HG02973 (cell line): Measurements from ENCODE around the gene CGB1.
"Not testable (repeated sequence)": the region's sequence is repeated elsewhere in the genome, so short reads cannot be mapped to it uniquely, and the experiment has no call there.

Source experiments
- ATAC-seq: cut with Tn5 transposase; IDR thresholded peaks from one replicate; pipeline ENCODE4 v1.9.1; 2021; ENCODE audit warnings: moderate library complexity; ENCODE audit not compliant: unreplicated experiment

CGB1 gene

GRCh38 chr19:49024233-49024632 is 12.5 kb downstream of the CGB1 start, which contains the start of gene CGB3:
CGB3 (minus strand) TSS chr19:49024333; CDS start chr19:49023971, 362 bp downstream.
- not testable (repeated sequence) for ATAC-seq

GRCh38 chr19:49022116-49022515 is 14.6 kb downstream of the CGB1 start:
- no peak for ATAC-seq

DNA sequence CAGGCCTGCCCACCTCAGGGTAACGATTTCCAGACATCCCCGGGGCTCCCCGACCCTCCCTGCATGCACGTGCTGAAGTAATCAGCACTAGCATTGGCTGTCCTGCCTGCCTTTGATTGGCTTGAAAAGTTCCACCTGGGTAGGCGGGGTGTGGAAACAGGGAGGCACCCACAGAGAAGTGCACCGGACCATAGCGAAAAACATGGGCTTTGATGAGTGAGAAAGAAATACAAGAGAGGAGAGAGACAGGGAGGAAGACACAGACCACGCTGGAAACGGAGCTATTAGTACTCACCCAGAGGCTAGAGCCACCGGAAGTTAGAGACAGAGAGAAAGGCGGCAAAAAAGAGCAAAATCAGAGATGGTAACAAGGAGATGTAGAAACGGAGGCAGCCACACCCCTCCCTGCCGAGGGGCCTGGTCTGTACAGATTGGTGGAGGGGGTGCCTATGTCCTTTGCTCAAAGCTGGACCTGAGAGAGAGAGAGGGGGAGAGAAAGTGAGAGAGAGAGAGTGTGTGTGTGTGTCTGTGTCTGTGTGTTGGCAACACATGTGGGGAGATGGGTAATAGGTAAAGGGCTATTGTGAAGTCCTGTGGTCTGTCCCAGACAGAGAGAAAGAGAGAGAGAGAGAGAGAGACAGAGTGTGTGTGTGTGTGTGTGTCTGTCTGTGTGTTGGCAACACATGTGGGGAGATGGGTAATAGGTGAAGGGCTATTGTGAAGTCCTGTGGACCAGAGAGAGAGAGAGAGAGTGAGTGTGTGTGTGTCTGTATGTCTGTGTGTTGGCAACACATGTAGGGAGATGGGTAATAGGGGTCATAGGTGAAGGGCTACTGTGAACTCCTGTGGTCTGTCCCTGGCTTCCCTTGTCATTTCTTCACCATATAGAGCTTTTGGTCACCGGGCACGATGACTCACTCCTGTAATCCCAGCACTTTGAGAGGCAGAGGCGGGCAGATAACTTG is 15.5 kb downstream of the CGB1 start:
- no peak for ATAC-seq

- ATAC-seq: no peak
Observed at GRCh38 chr19:49020342-49020741, 16.4 kb downstream of the CGB1 start.

GRCh38 chr19:49019242-49019932 is 17.3 kb downstream of the CGB1 start:
- ATAC-seq: no peak

DNA sequence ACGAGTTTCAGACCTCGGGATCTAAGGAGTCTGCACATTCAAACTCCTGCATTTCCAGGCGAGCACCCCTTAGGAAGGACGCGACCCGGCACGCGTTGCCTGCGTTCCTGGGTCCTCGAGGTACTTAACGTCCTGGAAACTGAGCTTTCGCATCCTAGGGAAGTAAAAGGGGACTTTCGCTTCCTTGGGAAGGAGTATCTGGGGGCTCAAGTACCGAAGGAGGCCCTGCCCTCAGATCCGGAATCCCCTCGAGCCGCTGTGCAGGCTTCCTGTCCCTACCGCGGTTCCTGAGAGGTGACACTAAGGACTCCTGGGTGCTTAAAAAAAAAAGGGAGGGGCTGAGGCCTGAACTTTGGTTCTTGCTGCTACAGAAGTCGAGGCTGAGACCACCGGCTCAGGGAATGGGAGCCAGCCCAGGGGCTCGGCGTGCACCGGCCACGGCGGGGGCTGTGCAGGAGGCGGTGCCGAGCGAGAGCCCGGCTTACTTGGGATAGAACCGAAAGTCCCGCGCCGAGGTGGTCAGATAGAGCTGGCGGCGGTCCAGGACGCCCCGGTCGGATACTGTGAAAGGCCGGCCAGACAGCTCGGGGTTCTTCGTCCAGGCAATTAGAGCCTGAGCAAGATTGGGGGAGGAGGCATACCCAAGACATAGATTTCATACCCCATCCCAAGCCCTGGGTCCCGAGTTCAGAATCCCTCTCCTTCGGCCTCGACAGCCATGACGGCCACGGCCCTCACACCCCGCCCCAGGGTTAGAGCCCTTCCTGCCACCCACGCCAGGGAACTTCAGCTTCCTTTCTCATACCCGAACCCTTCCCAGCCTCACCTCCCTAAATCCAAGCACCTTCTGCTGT is 18.1 kb downstream of the CGB1 start:
- not testable (repeated sequence) for ATAC-seq

DNA sequence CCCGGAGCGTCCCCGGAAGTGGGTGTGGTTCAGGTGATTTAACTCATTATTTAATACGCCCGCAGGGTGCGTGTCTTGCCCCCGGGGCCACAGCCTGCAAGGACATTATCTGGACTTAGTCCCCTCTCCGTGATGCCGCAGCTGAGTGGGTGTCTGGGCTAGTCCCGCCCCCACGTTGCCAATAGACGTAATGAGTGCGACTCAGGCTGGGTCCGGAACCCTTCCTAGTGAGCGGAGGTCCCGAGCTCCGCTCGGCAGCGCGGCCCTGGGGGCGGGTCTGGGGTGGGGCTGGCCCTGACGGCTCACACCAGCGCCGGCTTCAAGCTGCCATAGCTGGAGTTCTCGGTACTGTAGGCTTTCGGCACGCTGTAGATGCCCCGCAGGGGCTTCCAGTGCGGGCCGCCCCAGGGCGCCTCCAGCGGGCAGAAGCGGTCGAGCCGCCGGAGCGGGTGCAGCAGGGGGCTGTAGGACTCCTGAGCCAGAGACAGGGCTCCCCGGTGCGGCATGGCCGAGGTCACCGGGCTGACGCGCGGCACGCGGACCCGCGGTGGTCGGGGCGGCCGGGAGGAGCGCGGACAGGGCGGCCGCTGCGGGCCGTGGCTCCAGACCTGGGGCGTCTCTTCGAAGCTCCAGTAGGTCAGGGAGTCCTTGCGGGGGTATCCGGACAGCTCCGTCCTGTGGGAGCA is 18.9 kb downstream of the CGB1 start:
- no peak for ATAC-seq

GRCh38 chr19:49017041-49017665 is 19.5 kb downstream of the CGB1 start, which contains the start of gene LHB:
LHB (minus strand) TSS chr19:49017091; CDS start chr19:49017081, 10 bp downstream.
- no peak for ATAC-seq

DNA sequence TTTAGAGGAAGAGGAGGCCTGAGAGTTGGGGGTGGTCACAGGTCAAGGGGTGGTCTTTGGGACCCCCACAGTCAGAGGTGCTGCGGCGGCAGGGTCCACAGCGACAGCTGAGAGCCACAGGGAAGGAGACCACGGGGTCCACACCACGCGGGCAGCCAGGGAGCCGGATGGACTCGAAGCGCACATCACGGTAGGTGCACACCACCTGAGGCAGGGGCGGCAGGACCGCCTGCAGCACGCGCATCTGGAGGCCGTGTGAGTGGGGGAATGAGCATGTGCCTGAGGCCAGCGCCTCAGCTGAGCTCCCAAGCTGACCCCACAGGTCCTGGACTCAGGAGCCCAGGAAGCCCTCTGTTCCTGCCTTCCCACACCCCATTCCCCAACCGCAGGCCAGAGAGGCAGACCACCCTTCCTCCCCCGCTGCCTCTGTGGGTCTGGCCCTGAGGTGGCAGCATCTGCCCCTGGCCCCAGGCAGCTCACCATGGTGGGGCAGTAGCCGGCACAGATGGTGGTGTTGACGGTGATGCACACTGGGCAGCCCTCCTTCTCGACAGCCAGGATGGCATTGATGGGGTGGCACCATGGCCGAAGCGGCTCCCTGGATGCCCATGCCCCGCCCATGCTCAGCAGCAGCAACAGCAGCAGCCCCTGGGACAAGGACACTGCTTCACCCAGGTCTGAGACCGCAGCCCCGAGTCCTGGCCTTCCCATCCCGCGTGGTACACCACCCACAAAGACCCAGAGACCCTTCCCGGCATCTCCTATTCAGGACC is 20.4 kb downstream of the CGB1 start:
- no peak for ATAC-seq

DNA sequence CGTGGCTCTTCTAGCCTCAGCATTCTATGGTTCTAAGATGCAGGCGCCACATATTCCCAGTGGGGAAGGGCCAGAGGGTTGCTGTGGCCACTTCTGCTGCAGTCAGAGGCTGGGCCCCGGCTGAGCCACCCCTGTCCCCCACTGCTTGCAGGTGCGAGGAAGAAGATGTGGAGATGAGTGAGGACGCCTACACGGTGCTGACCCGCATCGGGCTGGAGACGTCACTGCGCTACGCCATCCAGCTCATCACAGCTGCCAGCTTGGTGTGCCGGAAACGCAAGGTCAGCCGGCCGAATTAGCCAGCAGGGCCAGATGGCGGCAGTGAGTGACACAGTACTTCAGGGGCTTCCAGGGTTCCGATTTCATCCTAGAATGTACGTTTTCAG is 21.8 kb downstream of the CGB1 start:
- ATAC-seq: no peak

DNA sequence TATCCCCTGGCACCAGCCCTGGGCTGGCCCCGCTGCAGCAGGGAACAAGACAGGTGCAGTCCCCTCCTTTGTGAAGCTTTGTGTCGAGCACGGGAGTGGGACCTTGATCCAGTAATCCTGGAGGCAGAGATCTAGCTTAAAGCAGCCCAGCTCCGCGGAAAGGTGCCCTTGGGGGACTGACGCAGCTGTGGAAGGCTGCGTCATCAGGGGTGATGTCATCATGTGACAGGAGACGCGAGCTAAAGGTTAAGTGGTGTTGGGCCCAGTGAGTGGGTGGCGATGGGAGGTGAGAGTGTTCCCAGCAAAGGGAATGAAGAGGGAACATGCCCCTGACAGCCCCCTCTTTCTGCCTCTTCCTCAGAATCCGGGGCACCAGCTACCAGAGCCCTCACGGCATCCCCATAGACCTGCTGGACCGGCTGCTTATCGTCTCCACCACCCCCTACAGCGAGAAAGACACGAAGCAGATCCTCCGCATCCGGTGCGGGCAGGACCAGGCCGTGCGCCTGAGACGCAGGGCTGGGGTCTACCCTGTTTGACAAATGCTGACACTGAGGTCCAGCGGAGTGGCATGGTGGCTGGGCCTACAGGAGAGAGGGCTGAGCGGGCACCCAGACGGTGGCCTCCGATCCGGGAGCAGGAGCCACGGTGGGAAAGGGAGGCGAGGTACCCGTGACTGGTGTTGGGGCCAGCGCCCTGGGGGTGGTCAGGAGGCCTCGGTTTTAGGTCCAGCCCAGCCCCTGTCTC is 22.4 kb downstream of the CGB1 start:
- ATAC-seq: no peak

DNA sequence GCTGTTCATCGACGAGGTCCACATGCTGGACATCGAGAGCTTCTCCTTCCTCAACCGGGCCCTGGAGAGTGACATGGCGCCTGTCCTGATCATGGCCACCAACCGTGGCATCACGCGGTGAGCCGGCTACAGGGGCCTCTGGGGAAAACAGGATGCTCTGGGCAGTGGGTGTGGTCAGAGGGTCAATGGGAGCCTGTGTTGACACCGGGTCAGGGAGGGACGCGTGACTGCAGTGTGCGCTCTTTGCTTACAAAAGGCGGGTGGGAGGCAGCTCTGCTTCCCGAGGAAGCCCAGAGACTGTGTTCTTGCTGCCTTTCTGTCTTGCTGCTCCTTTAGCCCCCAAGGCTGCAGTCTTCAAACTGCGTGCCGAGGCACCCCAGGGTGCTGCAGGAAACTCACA is 25.5 kb downstream of the CGB1 start:
- no peak for ATAC-seq

DNA sequence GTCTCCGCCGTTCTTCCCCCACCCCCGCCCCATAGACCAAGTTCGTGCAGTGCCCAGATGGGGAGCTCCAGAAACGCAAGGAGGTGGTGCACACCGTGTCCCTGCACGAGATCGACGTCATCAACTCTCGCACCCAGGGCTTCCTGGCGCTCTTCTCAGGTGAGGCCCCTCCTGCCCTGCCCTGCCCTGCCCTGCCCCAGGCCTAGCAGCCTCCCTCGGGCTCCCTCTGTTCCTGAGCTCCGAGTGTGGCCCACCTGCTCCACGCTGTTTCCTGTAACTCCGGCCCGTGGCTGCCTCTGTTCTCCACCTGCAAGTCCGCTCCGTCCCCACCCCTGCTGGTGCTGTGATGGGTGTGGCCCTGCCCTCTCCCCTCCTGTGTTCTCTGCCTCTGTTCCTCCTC is 26.2 kb downstream of the CGB1 start:
- ATAC-seq: no peak

DNA sequence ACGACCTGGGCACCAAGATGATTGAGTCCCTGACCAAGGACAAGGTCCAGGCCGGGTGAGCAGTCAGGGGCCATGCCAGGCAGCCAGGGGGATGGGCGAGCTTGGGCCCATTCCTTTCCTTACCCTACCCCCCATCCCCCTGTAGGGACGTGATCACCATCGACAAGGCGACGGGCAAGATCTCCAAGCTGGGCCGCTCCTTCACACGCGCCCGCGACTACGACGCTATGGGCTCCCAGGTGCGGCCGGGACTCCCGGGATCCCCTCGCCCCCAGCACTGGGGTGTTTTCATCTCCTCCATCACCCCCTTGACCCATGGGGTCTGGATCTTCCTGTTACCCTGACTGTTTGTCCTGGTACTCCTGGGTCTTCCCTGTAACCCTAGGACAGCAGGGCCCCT is 26.9 kb downstream of the CGB1 start:
- no peak for ATAC-seq

GRCh38 chr19:49006905-49007304 is 29.8 kb downstream of the CGB1 start:
- ATAC-seq: no peak

GRCh38 chr19:49004964-49005614 is 31.6 kb downstream of the CGB1 start:
- ATAC-seq: no peak

DNA sequence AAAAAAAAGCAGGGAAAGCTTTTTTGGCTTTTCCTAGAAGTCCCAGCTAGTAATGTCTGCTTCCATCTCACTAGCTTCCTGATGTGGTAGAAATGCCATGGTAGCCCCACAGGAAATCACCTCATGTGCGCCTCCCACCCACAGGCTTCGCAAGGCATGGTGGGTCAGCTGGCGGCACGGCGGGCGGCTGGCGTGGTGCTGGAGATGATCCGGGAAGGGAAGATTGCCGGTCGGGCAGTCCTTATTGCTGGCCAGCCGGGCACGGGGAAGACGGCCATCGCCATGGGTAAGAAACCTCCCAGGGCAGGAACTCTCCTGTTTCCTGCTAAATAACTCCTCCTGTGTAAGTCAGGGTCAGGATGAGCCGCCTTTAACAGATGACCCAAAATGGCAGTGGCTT is 32.6 kb downstream of the CGB1 start:
- ATAC-seq: no peak
